ENCODE measurements around the gene RAET1G.

DNA sequence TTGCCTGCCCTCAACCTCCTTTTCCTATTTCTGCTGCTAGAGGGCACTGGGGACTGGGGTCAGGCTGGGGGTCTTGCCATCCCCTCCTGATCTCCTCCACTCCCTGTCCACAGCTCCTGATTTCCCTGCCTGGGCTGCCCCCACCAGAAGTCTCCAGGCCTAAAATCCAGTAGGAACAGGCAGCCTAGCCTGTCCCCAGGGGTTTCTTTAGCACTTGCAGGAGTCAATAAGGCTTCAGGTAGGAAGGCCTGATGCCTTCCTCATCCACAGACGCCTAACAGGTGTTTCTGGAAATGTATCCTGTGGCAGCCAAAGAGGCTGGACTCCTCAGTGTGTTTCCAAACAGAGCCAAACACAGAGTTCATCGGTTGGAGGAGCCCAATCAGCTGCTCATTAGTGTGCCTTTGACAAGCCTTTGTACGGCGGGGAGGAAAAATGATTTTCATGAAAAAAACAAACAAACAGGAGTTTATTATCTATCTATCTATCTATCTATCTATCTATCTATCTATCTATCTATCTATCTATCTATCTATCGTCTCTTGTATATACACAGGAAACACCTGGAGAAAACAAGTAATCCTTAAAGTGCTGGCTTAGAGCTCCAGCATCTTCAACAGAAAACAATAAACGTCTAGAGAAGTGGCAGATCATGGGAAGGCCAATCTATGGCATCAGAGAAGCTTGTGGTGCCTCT is 21.3 kb downstream of the RAET1G start:
- TF ChIP-seq CTCF (IDR thresholded peaks at IDR 0.05; ENCODE audit: low read length) (no peak), EZH2phosphoT487 (IDR thresholded peaks at IDR 0.05; ENCODE audit: low read length) (no peak), EZH2 (optimal IDR thresholded peaks at IDR 0.05; ENCODE audit: low read depth, low read length) (no peak)

Measured in MM.1S (cell line).